Measurements from ENCODE around the gene GABRP. TPM values are rescaled to one million over a fixed set of nuclear protein-coding genes. Genes with fewer than 3 reads are reported as not detected.

The GABRP gene
- total RNA-seq, 4 donors from 2014 or later = 0.51 to 1.8 (median 0.75) TPM; not detected in 1

GRCh38 chr5:170757182-170757601 lies 26.3 kb upstream of the GABRP start:
- TF ChIP-seq, protein P1, sequence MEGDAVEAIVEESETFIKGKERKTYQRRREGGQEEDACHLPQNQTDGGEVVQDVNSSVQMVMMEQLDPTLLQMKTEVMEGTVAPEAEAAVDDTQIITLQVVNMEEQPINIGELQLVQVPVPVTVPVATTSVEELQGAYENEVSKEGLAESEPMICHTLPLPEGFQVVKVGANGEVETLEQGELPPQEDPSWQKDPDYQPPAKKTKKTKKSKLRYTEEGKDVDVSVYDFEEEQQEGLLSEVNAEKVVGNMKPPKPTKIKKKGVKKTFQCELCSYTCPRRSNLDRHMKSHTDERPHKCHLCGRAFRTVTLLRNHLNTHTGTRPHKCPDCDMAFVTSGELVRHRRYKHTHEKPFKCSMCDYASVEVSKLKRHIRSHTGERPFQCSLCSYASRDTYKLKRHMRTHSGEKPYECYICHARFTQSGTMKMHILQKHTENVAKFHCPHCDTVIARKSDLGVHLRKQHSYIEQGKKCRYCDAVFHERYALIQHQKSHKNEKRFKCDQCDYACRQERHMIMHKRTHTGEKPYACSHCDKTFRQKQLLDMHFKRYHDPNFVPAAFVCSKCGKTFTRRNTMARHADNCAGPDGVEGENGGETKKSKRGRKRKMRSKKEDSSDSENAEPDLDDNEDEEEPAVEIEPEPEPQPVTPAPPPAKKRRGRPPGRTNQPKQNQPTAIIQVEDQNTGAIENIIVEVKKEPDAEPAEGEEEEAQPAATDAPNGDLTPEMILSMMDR (IDR thresholded peaks at IDR 0.05; ENCODE audit: low read depth) = no peak

- TF ChIP-seq, protein P1 (IDR thresholded peaks at IDR 0.05; ENCODE audit: low read depth) = no peak
These were observed 25.9 kb upstream of the GABRP start for GRCh38 chr5:170757669-170758068.

GRCh38 chr5:170758481-170758880 lies 25.0 kb upstream of the GABRP start:
- TF ChIP-seq, protein P1 (IDR thresholded peaks at IDR 0.05; ENCODE audit: low read depth) = no peak

DNA sequence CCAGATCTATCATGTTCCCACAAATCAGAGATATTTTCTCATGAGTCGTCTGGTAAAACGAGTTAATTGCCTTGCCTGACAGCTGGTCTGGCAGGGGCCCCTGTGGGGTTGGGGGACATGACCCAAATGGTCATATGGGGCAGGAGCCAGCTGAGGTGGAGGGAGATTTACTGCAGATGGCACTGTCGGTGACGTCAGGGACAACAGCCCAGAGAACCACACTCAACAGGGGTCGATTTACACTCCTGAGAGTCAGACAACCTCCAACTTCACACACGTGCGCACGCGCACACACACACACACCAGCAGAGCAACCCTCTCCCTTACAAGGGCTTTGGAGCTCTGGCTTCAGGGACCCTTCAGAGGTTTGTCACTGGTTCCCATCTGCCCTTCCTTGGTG lies 23.4 kb upstream of the GABRP start:
- TF ChIP-seq, protein P1 (IDR thresholded peaks at IDR 0.05; ENCODE audit: low read depth) = no peak

- TF ChIP-seq, protein P1 (IDR thresholded peaks at IDR 0.05; ENCODE audit: low read depth) = no peak
These were observed 22.3 kb upstream of the GABRP start for GRCh38 chr5:170761048-170761707.

GRCh38 chr5:170761708-170762066 lies 21.8 kb upstream of the GABRP start:
- TF ChIP-seq, protein P1 (IDR thresholded peaks at IDR 0.05; ENCODE audit: low read depth) = no peak

GRCh38 chr5:170769246-170769645 lies 14.3 kb upstream of the GABRP start:
- TF ChIP-seq, protein P1 (IDR thresholded peaks at IDR 0.05; ENCODE audit: low read depth) = no peak
